ENCODE data around the gene ZNF436. TPM values are rescaled to one million over a fixed set of nuclear protein-coding genes. Genes with fewer than 3 reads are reported as not detected.
"Not testable (repeated sequence)": the region's sequence is repeated elsewhere in the genome, so short reads cannot be mapped to it uniquely, and the experiment has no call there.

ZNF436 gene
- total and polyA plus RNA-seq, 2 of the 8 experiments (the other 6 are each of a cell fraction or from before 2014, with no cell fraction given) = 0.65 to 1.8 TPM

DNA sequence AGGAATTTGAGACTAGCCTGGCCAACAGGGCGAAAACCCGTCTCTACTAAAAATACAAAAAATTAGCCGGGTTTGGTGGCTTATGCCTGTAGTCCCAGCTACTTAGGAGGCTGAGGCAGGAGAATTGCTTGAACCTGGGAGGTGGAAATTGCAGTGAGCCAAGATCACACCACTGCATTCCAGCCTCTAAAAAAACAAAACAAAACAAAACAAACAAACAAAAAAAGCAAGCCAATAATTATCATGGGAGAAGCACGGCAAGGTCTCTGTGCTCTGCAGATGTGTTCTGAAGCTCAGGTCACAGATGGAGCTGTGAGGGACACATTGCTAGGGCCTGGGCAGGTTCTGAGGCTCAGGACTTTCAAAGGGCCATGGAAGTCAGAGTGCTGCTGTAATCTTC, 10.6 kb upstream of the ZNF436 start:
- H3K23ac ChIP-seq (ENCODE audit: insufficient read length); H3K18ac ChIP-seq (ENCODE audit: extremely low read depth, low read length); H3K23me2 ChIP-seq (ENCODE audit: low read depth, low read length); H3K79me2 ChIP-seq (ENCODE audit: control insufficient read depth in 1 of 2, insufficient read depth in 2 of 2, low read length in 2 of 2); H2BK5ac ChIP-seq (ENCODE audit: low read depth, low read length); DNase-seq (ENCODE audit: low read depth in 1 of 2, low spot score in 2 of 2); H4K91ac ChIP-seq (replicated peaks; ENCODE audit: insufficient read length, low read length); POLR2A ChIA-PET (ENCODE audit: partially characterized antibody); H3K9me3 ChIP-seq (ENCODE audit: insufficient read depth in 2 of 2, low read depth in 1 of 2, low read length in 1 of 2); H2AK5ac ChIP-seq (ENCODE audit: low read depth, low read length); H3K9ac ChIP-seq (replicated peaks in 1 of 4; ENCODE audit: extremely low read depth in 1 of 4, low read depth in 3 of 4, low read length in 3 of 4); H4K5ac ChIP-seq (ENCODE audit: insufficient read length, low read depth, low read length); H3K4me1 ChIP-seq (replicated peaks in 1 of 4; ENCODE audit: control insufficient read depth in 3 of 4, insufficient read depth in 4 of 4, low read length in 3 of 4); H3K4me2 ChIP-seq (ENCODE audit: insufficient read depth in 1 of 2, low read depth in 2 of 2, low read length in 2 of 2); H3K27ac ChIP-seq (ENCODE audit: low read depth, low read length); H4K20me1 ChIP-seq (replicated peaks in 1 of 2; ENCODE audit: control insufficient read depth in 1 of 2, insufficient read depth in 2 of 2, low read length in 2 of 2); H2BK20ac ChIP-seq (ENCODE audit: low read length); H4K8ac ChIP-seq (ENCODE audit: extremely low read depth, insufficient read depth, low read length); H3K4ac ChIP-seq (replicated peaks; ENCODE audit: insufficient read length, low read depth, low read length); H2BK120ac ChIP-seq (replicated peaks; ENCODE audit: low read depth, low read length); H2BK12ac ChIP-seq (ENCODE audit: low read depth, low read length); H3K56ac ChIP-seq (replicated peaks; ENCODE audit: insufficient read length, low read depth, low read length); H3K36me3 ChIP-seq (ENCODE audit: control insufficient read depth in 2 of 4, insufficient read depth in 4 of 4, low read length in 3 of 4); H3K14ac ChIP-seq (ENCODE audit: insufficient read length); H2AFZ ChIP-seq (ENCODE audit: low read length); FAIRE-seq; H3K4me3 ChIP-seq (ENCODE audit: extremely low read depth in 1 of 4, insufficient read depth in 2 of 4, low read depth in 3 of 4, low read length in 4 of 4); H2BK15ac ChIP-seq (ENCODE audit: low read length); H3K79me1 ChIP-seq (ENCODE audit: low read depth, low read length): not testable (repeated sequence)
- 57% methylated on average over 4 of the region's 4 CpGs; no CpG with 5 or more reads in 1 of the 2 experiments for WGBS, 2 experiments (ENCODE audit: extremely low coverage in 1 of 2, insufficient coverage in 1 of 2, insufficient read length in 1 of 2, insufficient replicate concordance in 2 of 2, low coverage in 1 of 2, low lambda C conversion rate in 2 of 2, missing lambda C conversion rate in 1 of 2)
- peaks cover 14 to 80% (median 55%) of the 10 kb centered on the region in 4 experiments for H3K27me3 ChIP-seq (replicated peaks in 1 of 4; ENCODE audit: control insufficient read depth in 3 of 4, extremely low read depth in 1 of 4, insufficient read depth in 3 of 4, low read length in 3 of 4)
- TF ChIP-seq EZH2 (IDR thresholded peaks at IDR 0.05; ENCODE audit: low read depth, low read length, severe bottlenecking) = peak; percentile 14
- CTCF ChIA-PET (ENCODE audit: partially characterized antibody) = interaction anchor here (0.8 to 3.0 kb wide), 4 partner anchors 13 to 39 kb away, joined by 4 to 13 read pairs (median 6); no protein-coding TSS in a partner anchor
